MM.1S (cell line): Measurements from ENCODE around the gene CNTN1.

Experiments
- DNase-seq: peaks from one replicate; pipeline ENCODE4 v3.0.0-alpha.2; 2015
- H2AFZ ChIP-seq: fragments of 300-600 bp; sonication (generic); 2 replicates; pipeline ENCODE4 v1.6.0; 2016; ENCODE audit warnings: antibody characterized with exemption, low read length
- H3F3A ChIP-seq: fragments of 300-600 bp; sonication (generic); 2 replicates; pipeline ENCODE4 v1.6.1; 2016; ENCODE audit warnings: mild to moderate bottlenecking, antibody characterized with exemption, low read length, moderate library complexity, mixed read lengths; ENCODE audit not compliant: insufficient read depth
- H3K27ac ChIP-seq: fragments of 300-600 bp; sonication (generic); 2 replicates; pipeline ENCODE4 v1.5.1; 2016; ENCODE audit warnings: mild to moderate bottlenecking, low read length
- H3K27me3 ChIP-seq: fragments of 300-600 bp; sonication (generic); replicated peaks from 2 replicates; pipeline ENCODE4 v1.6.0; 2016; ENCODE audit warnings: low read length; ENCODE audit not compliant: insufficient read depth
- H3K36me3 ChIP-seq: fragments of 300-600 bp; sonication (generic); replicated peaks from 2 replicates; pipeline ENCODE4 v1.6.1; 2016; ENCODE audit warnings: mild to moderate bottlenecking, low read length, mixed read lengths; ENCODE audit not compliant: insufficient read depth
- H3K4me1 ChIP-seq: fragments of 300-600 bp; sonication (generic); 2 replicates; pipeline ENCODE4 v1.6.1; 2016; ENCODE audit warnings: low read length, mixed read lengths
- H3K4me2 ChIP-seq: fragments of 300-600 bp; sonication (generic); 2 replicates; pipeline ENCODE4 v1.6.0; 2016; ENCODE audit warnings: low read depth, low read length
- H3K4me3 ChIP-seq: fragments of 300-600 bp; sonication (generic); 2 replicates; pipeline ENCODE4 v1.5.1; 2016; ENCODE audit warnings: low read length, mixed read lengths
- H3K79me2 ChIP-seq: fragments of 300-600 bp; sonication (generic); 2 replicates; pipeline ENCODE4 v1.6.1; 2016; ENCODE audit warnings: mixed run types, low read length, mixed read lengths
- H3K9ac ChIP-seq: fragments of 300-600 bp; sonication (generic); 2 replicates; pipeline ENCODE4 v1.6.1; 2016; ENCODE audit warnings: low read length, mixed read lengths
- H3K9me2 ChIP-seq: fragments of 300-600 bp; sonication (generic); replicated peaks from 2 replicates; pipeline ENCODE4 v1.6.1; 2016; ENCODE audit warnings: mild to moderate bottlenecking, low read length, mixed read lengths; ENCODE audit not compliant: insufficient read depth
- H3K9me3 ChIP-seq: fragments of 300-600 bp; sonication (generic); replicated peaks from 2 replicates; pipeline ENCODE4 v1.6.1; 2016; ENCODE audit warnings: mild to moderate bottlenecking, low read length, mixed read lengths; ENCODE audit not compliant: insufficient read depth
- H4K20me1 ChIP-seq: fragments of 300-600 bp; sonication (generic); 2 replicates; pipeline ENCODE4 v1.6.1; 2016; ENCODE audit warnings: mild to moderate bottlenecking, low read length, moderate library complexity, mixed read lengths; ENCODE audit not compliant: insufficient read depth
- EZH2 ChIP-seq: fragments of 300-600 bp; sonication (generic); optimal IDR thresholded peaks from 2 replicates; pipeline ENCODE3; 2017; ENCODE audit warnings: low read depth, mild to moderate bottlenecking, antibody characterized with exemption, low read length, mixed read lengths
- EZH2phosphoT487 ChIP-seq: fragments of 300-600 bp; sonication (generic); IDR thresholded peaks from 2 replicates; pipeline ENCODE4 v1.6.1; 2018; ENCODE audit warnings: antibody characterized with exemption, low read length
- TF ChIP-seq, protein P1 (sequence below): fragments of 300-600 bp; sonication (generic); IDR thresholded peaks from 2 replicates; pipeline ENCODE4 v1.5.1; 2016; ENCODE audit warnings: antibody characterized with exemption, low read length, mixed read lengths

The CNTN1 gene

DNA sequence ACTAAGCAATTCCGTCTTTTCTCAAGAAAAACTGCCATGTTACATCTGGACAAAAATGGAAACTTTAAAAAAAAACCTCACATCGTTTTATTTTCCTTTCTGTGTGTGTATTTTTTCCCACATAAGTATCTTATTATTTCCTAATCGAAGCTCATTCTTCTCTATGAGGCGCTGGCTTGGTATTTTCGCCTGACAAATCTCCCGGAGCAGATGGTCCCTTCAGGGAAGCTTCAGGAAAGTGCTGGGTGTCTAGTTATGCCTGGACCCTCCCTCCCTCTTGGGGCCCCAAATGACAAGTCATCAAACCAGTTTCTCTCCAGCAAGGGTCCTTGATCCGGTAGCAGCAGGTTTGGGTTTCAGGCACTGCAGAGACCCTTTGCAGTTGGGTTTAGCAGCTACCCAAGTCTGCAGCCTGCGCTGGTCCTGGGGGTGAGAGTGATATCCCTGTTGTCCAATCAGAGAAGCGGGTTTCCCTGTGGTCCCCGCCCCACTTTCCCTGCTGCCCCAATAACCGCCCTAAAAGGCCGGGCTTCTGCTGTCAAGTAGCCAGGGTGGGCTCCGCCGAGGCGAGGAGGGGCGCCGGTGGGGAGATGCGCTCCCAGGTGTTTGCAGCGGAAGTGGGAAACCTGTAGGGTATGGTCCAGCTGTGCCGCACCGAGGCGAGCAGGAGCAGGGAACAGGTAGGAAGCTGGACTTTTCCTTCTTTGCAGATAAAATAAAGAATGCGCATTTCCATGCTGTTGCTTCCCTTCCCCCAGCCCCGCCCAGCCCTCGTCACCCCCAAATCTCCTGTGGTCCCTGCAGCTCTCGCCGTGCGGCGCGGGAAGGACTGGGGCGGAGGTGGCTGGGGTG is at the start of gene CNTN1:
TSS of gene CNTN1 (plus strand) at position 527 of the 852 bp plus-strand sequence.
- H4K20me1 ChIP-seq, result no peaks in the 10 kb centered on the region
- peak; percentile 88 for DNase-seq
- no peaks in the 10 kb centered on the region for H3K36me3 ChIP-seq
- H3K9ac ChIP-seq, result peak within 1 kb of the TSS; percentile 42; the same call in 1 of the 2 replicates
- H3K4me2 ChIP-seq, result peak within 1 kb of the TSS; percentile 76
- TF ChIP-seq EZH2phosphoT487, result no peak
- TF ChIP-seq, protein P1, sequence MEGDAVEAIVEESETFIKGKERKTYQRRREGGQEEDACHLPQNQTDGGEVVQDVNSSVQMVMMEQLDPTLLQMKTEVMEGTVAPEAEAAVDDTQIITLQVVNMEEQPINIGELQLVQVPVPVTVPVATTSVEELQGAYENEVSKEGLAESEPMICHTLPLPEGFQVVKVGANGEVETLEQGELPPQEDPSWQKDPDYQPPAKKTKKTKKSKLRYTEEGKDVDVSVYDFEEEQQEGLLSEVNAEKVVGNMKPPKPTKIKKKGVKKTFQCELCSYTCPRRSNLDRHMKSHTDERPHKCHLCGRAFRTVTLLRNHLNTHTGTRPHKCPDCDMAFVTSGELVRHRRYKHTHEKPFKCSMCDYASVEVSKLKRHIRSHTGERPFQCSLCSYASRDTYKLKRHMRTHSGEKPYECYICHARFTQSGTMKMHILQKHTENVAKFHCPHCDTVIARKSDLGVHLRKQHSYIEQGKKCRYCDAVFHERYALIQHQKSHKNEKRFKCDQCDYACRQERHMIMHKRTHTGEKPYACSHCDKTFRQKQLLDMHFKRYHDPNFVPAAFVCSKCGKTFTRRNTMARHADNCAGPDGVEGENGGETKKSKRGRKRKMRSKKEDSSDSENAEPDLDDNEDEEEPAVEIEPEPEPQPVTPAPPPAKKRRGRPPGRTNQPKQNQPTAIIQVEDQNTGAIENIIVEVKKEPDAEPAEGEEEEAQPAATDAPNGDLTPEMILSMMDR, result no peak
- TF ChIP-seq EZH2, result no peak
- H3K79me2 ChIP-seq, result no peaks in the 10 kb centered on the region
- no peaks in the 10 kb centered on the region for H3K9me3 ChIP-seq
- no peaks in the 10 kb centered on the region for H3K27me3 ChIP-seq
- peak within 1 kb of the TSS; percentile 98 for H2AFZ ChIP-seq
- H3K4me1 ChIP-seq, result no peaks in the 10 kb centered on the region
- no peak within 1 kb of the TSS for H3K27ac ChIP-seq
- H3K9me2 ChIP-seq, result no peaks in the 10 kb centered on the region
- no peaks in the 10 kb centered on the region for H3F3A ChIP-seq
- H3K4me3 ChIP-seq, result peak within 1 kb of the TSS; percentile 94

DNA sequence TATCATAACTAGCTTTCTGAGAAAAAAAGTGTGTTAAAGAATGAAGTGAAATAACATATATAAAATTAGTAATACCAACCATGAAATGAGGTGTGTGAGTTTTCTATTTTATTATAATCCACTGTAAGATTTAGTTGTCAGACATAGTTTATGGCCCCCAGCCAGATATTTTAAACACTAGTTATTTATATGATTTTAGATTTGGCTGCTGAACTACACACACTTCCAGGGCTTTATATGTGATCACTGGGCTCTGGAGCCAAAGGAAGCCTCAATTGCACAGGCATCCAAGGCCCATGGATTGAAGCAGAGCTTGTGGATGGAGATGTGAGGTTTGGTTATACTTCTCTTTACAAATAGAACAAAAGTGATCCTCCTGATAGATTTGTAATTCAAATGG is 48.7 kb upstream of the CNTN1 start:
- DNase-seq, result no peak
- Histone ChIP-seq H3K79me2 (no peaks in the 10 kb centered on the region), H4K20me1 (no peaks in the 10 kb centered on the region), H3K27me3 (no peaks in the 10 kb centered on the region), H3K27ac (no peak overlapping the region), H3K9me3 (no peaks in the 10 kb centered on the region), H3K4me1 (no peaks in the 10 kb centered on the region), H3K4me2 (no peak overlapping the region), H2AFZ (no peak overlapping the region), H3K9ac (no peak overlapping the region), H3K36me3 (no peaks in the 10 kb centered on the region), H3F3A (no peaks in the 10 kb centered on the region), H3K4me3 (no peak overlapping the region), H3K9me2 (no peaks in the 10 kb centered on the region)
- TF ChIP-seq EZH2, result no peak
- TF ChIP-seq, protein P1, result no peak
- no peak for TF ChIP-seq EZH2phosphoT487

DNA sequence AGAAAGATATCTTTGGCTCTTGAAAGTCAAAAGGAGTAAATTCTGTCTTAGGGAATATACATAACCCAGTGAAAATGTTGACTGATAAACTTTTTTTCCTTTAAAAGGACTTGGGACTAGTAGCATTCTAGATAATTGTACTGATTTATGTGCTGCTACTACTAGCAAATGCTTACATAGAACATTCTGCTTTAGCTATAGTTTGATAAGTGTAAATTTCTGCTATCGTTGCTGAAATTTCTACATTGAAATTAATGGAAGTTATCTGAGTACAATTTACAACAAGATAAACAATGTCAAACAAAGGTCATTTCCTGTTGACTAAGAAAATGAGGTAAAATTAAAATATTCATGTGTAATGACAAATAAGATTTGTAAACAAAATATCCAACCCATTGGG is 48.3 kb upstream of the CNTN1 start:
- Histone ChIP-seq H2AFZ (no peak overlapping the region), H3K9me2 (no peaks in the 10 kb centered on the region), H3K4me1 (no peaks in the 10 kb centered on the region), H3K36me3 (no peaks in the 10 kb centered on the region), H3F3A (no peaks in the 10 kb centered on the region), H3K4me2 (no peak overlapping the region), H3K27me3 (no peaks in the 10 kb centered on the region), H3K27ac (no peak overlapping the region), H3K79me2 (no peaks in the 10 kb centered on the region), H3K4me3 (no peak overlapping the region), H3K9me3 (no peaks in the 10 kb centered on the region), H4K20me1 (no peaks in the 10 kb centered on the region), H3K9ac (no peak overlapping the region)
- TF ChIP-seq EZH2phosphoT487 (no peak), EZH2 (no peak)
- TF ChIP-seq, protein P1, result no peak
- no peak for DNase-seq
